GM18499 (cell line): ENCODE data around the gene OR4K2.
"Not testable (repeated sequence)": the region's sequence is repeated elsewhere in the genome, so short reads cannot be mapped to it uniquely, and the experiment has no call there.

ENCODE experiments used
- ATAC-seq: cut with Tn5 transposase; IDR thresholded peaks from one replicate; pipeline ENCODE4 v1.9.1; 2021; ENCODE audit warnings: moderate number of reproducible peaks; ENCODE audit not compliant: insufficient read depth, unreplicated experiment

The OR4K2 gene

GRCh38 chr14:19874842-19875241, at the start of gene OR4K2:
Gene OR4K2 (plus strand): TSS chr14:19875142. CDS start chr14:19876268, 1,126 bp downstream.
- no peak for ATAC-seq

- ATAC-seq: not testable (repeated sequence)
Observed at GRCh38 chr14:19827626-19828244, 47.2 kb upstream of the OR4K2 start.

GRCh38 chr14:19828314-19828713, 46.6 kb upstream of the OR4K2 start:
- no peak for ATAC-seq

- ATAC-seq: not testable (repeated sequence)
Observed at GRCh38 chr14:19834203-19834848, 40.6 kb upstream of the OR4K2 start.

- no peak for ATAC-seq
Observed at GRCh38 chr14:19838433-19838832, 36.5 kb upstream of the OR4K2 start.

- no peak for ATAC-seq
Observed at GRCh38 chr14:19851365-19851764, 23.6 kb upstream of the OR4K2 start.

GRCh38 chr14:19866061-19866669, 8.8 kb upstream of the OR4K2 start:
- not testable (repeated sequence) for ATAC-seq

GRCh38 chr14:19873178-19873577, 1.8 kb upstream of the OR4K2 start:
- no peak for ATAC-seq

- ATAC-seq: no peak
Observed at GRCh38 chr14:19878029-19878642, 3.2 kb downstream of the OR4K2 start.

- no peak for ATAC-seq
Observed at GRCh38 chr14:19895282-19895681, 20.3 kb downstream of the OR4K2 start.

GRCh38 chr14:19900999-19901398, 26.1 kb downstream of the OR4K2 start:
- no peak for ATAC-seq

GRCh38 chr14:19902409-19902808, 27.5 kb downstream of the OR4K2 start:
- ATAC-seq: no peak

- ATAC-seq: no peak
Observed at GRCh38 chr14:19906665-19907064, 31.7 kb downstream of the OR4K2 start.

- no peak for ATAC-seq
Observed at GRCh38 chr14:19911114-19911513, 36.2 kb downstream of the OR4K2 start.

GRCh38 chr14:19917243-19917642, 42.3 kb downstream of the OR4K2 start:
- ATAC-seq: no peak

- ATAC-seq: no peak
Observed at GRCh38 chr14:19917955-19918518, 43.1 kb downstream of the OR4K2 start.

- ATAC-seq: no peak
Observed at GRCh38 chr14:19918553-19919264, 43.8 kb downstream of the OR4K2 start.

- ATAC-seq: no peak
Observed at GRCh38 chr14:19920021-19920657, 45.2 kb downstream of the OR4K2 start, which contains the start of gene OR4K5. Gene OR4K5 (plus strand): TSS chr14:19920607. CDS start chr14:19920607, 0 bp downstream.

- ATAC-seq: no peak
Observed at GRCh38 chr14:19930617-19931016, 55.7 kb downstream of the OR4K2 start, which contains the start of gene OR4K1. Gene OR4K1 (plus strand): TSS chr14:19930917. CDS start chr14:19935667, 4,750 bp downstream.
